ENCODE results near the gene RALB.

RALB gene

DNA sequence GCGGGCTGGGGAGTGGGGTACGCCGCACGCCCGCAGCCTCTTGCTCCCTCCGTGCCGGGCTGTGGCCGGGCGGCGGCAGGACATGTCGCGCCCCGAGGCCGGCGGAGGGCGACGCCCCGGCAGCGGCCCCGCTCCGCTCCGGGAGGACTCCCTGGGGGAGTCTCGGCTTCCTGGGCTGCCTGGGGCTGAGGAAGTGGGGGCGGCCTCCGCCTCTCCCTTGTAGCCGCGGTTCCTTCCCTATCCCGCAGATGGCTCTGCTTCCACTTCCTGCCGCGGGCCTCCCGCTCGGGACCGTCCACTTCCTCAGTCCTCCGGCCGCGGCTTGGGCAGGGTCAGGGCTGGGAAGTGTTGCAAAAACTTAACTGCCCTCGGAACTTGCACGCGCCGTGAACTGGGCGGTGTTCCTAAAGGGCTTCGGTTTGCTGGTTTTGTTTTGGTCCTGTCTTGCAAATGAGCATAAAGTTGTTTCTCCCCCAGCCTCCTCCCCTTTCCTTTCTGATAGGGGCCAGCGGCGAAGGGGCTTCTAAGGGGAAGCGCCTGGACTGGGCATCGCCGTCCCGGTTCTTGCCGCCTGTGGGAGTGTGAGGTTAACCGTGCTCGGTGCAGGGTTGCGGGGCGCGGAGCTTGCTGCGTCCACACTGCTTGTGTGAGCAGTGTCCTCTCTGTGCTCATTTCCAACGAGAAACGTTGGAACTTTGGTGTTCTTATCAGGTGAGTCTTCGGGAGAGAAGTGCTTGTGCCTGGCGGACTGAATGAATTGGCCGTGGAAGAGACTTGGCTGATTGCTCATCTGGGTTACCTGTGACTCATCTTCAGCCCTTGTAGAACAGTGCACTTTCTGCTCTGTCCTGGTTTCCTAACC lies 600 bp downstream of the RALB start (continued):
- TF ChIP-seq ZNF473 (tag by site-specific recombination; IDR thresholded peaks at IDR 0.05): no peak
- no peak for TF ChIP-seq ZNF133 (tag by site-specific recombination; IDR thresholded peaks at IDR 0.05)
- TF ChIP-seq ZNF292 (tag by site-specific recombination; IDR thresholded peaks at IDR 0.05; ENCODE audit: borderline replicate concordance, low read depth): no peak
- no peak for TF ChIP-seq PRDM1 (tag by site-specific recombination; IDR thresholded peaks at IDR 0.05)
- no peak for TF ChIP-seq HOXC10 (CRISPR knock-in tag; IDR thresholded peaks at IDR 0.05)
- TF ChIP-seq ZNF362 (tag by site-specific recombination; IDR thresholded peaks at IDR 0.05): no peak
- TF ChIP-seq ZNF48 (tag by site-specific recombination; IDR thresholded peaks at IDR 0.05): no peak
- TF ChIP-seq ZNF664 (tag by site-specific recombination; IDR thresholded peaks at IDR 0.05): no peak
- no peak for TF ChIP-seq ZNF404 (tag by site-specific recombination; IDR thresholded peaks at IDR 0.05)
- TF ChIP-seq ZNF433 (tag by site-specific recombination; IDR thresholded peaks at IDR 0.05; ENCODE audit: low read depth): no peak
- no peak for TF ChIP-seq ZFP3 (tag by site-specific recombination; IDR thresholded peaks at IDR 0.05; ENCODE audit: low read depth)
- TF ChIP-seq ZNF670 (tag by site-specific recombination; IDR thresholded peaks at IDR 0.05; ENCODE audit: low read depth): no peak
- TF ChIP-seq ZNF530 (tag by site-specific recombination; IDR thresholded peaks at IDR 0.05; ENCODE audit: low read depth): no peak
- TF ChIP-seq, protein P1, sequence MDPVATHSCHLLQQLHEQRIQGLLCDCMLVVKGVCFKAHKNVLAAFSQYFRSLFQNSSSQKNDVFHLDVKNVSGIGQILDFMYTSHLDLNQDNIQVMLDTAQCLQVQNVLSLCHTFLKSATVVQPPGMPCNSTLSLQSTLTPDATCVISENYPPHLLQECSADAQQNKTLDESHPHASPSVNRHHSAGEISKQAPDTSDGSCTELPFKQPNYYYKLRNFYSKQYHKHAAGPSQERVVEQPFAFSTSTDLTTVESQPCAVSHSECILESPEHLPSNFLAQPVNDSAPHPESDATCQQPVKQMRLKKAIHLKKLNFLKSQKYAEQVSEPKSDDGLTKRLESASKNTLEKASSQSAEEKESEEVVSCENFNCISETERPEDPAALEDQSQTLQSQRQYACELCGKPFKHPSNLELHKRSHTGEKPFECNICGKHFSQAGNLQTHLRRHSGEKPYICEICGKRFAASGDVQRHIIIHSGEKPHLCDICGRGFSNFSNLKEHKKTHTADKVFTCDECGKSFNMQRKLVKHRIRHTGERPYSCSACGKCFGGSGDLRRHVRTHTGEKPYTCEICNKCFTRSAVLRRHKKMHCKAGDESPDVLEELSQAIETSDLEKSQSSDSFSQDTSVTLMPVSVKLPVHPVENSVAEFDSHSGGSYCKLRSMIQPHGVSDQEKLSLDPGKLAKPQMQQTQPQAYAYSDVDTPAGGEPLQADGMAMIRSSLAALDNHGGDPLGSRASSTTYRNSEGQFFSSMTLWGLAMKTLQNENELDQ (tag by site-specific recombination; IDR thresholded peaks at IDR 0.05; ENCODE audit: low read depth): no peak
- TF ChIP-seq ZNF214 (tag by site-specific recombination; IDR thresholded peaks at IDR 0.05; ENCODE audit: borderline replicate concordance): no peak
- TF ChIP-seq HOXD13 (CRISPR knock-in tag; IDR thresholded peaks at IDR 0.05; ENCODE audit: borderline replicate concordance): no peak
- no peak for TF ChIP-seq BCL11B (tag by site-specific recombination; IDR thresholded peaks at IDR 0.05; ENCODE audit: low read depth)
- TF ChIP-seq YY1 (tag by site-specific recombination; IDR thresholded peaks at IDR 0.05): no peak
- no peak for TF ChIP-seq GLI4 (tag by site-specific recombination; IDR thresholded peaks at IDR 0.05)
- no peak for TF ChIP-seq KLF16 (tag by site-specific recombination; IDR thresholded peaks at IDR 0.05)
- no peak for TF ChIP-seq ZNF544 (tag by site-specific recombination; IDR thresholded peaks at IDR 0.05)
- no peak for TF ChIP-seq TCF7L2 (IDR thresholded peaks at IDR 0.05; ENCODE audit: borderline replicate concordance, low read depth, low read length)
- no peak for TF ChIP-seq ZNF707 (tag by site-specific recombination; IDR thresholded peaks at IDR 0.05)
- TF ChIP-seq ZNF843 (tag by site-specific recombination; IDR thresholded peaks at IDR 0.05): no peak
- TF ChIP-seq ZSCAN16 (tag by site-specific recombination; IDR thresholded peaks at IDR 0.05): no peak
- no peak for TF ChIP-seq ZNF132 (tag by site-specific recombination; IDR thresholded peaks at IDR 0.05; ENCODE audit: borderline replicate concordance)
- no peak for TF ChIP-seq ZNF830 (tag by site-specific recombination; IDR thresholded peaks at IDR 0.05; ENCODE audit: low read depth)
- TF ChIP-seq ZNF488 (tag by site-specific recombination; IDR thresholded peaks at IDR 0.05): no peak
- no peak for TF ChIP-seq ZNF76 (tag by site-specific recombination; IDR thresholded peaks at IDR 0.05; ENCODE audit: borderline replicate concordance, low read depth)
- TF ChIP-seq KLF8 (tag by site-specific recombination; IDR thresholded peaks at IDR 0.05): peak; percentile 52; the same call in 1 of the 2 replicates
- no peak for TF ChIP-seq SCRT1 (tag by site-specific recombination; IDR thresholded peaks at IDR 0.05; ENCODE audit: borderline replicate concordance)
- no peak for TF ChIP-seq SETDB1 (IDR thresholded peaks at IDR 0.05; ENCODE audit: insufficient read length, low read length)
- TF ChIP-seq WT1 (tag by site-specific recombination; IDR thresholded peaks at IDR 0.05): no peak
- no peak for TF ChIP-seq ZNF302 (tag by site-specific recombination; IDR thresholded peaks at IDR 0.05; ENCODE audit: low read depth)
- TF ChIP-seq, protein P2, sequence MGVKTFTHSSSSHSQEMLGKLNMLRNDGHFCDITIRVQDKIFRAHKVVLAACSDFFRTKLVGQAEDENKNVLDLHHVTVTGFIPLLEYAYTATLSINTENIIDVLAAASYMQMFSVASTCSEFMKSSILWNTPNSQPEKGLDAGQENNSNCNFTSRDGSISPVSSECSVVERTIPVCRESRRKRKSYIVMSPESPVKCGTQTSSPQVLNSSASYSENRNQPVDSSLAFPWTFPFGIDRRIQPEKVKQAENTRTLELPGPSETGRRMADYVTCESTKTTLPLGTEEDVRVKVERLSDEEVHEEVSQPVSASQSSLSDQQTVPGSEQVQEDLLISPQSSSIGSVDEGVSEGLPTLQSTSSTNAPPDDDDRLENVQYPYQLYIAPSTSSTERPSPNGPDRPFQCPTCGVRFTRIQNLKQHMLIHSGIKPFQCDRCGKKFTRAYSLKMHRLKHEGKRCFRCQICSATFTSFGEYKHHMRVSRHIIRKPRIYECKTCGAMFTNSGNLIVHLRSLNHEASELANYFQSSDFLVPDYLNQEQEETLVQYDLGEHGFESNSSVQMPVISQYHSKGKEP (tag by site-specific recombination; IDR thresholded peaks at IDR 0.05): no peak
- no peak for TF ChIP-seq ZNF248 (tag by site-specific recombination; IDR thresholded peaks at IDR 0.05)
- TF ChIP-seq ZNF23 (tag by site-specific recombination; IDR thresholded peaks at IDR 0.05; ENCODE audit: borderline replicate concordance): no peak

Data from HEK293 (cell line).